ENCODE data around the gene PAOX.
A peak's percentile ranks its signal among the peaks of the same experiment; 100 is the strongest.

PAOX gene

DNA sequence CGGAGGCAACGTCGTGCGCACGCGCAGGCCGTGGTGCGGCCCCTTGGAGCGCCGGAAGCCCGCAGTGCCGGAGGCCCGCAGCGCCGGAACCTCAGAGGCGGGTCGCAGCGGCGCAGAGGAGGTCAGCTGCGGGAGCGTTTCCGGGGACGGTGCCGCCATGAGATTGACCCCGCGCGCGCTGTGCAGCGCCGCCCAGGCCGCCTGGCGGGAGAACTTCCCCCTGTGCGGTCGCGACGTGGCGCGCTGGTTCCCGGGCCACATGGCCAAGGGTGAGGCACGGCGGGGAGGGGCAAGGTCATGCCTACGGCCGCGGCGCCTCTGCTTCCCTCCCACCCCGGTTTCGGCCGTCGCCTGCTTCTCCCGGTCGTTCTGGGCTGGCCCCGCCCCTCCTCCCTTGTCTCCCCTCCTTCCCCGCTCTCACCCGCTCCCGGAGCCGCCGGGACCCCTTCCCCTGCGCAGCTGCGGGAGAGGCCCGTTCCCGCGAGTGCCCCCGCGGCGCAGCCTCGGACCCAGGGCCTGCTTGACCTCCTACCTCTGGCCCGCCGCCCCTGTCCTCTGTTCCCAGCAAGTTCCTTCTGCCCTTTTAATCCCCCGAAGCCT lies 15.1 kb downstream of the PAOX start, which contains the start of gene MTG1:
Gene MTG1, plus strand, starts transcription at position 94 of the 600 bp plus-strand sequence. Its CDS starts 64 bp downstream, at position 158.
- TF ChIP-seq, protein P1, sequence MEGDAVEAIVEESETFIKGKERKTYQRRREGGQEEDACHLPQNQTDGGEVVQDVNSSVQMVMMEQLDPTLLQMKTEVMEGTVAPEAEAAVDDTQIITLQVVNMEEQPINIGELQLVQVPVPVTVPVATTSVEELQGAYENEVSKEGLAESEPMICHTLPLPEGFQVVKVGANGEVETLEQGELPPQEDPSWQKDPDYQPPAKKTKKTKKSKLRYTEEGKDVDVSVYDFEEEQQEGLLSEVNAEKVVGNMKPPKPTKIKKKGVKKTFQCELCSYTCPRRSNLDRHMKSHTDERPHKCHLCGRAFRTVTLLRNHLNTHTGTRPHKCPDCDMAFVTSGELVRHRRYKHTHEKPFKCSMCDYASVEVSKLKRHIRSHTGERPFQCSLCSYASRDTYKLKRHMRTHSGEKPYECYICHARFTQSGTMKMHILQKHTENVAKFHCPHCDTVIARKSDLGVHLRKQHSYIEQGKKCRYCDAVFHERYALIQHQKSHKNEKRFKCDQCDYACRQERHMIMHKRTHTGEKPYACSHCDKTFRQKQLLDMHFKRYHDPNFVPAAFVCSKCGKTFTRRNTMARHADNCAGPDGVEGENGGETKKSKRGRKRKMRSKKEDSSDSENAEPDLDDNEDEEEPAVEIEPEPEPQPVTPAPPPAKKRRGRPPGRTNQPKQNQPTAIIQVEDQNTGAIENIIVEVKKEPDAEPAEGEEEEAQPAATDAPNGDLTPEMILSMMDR (IDR thresholded peaks at IDR 0.05; ENCODE audit: low read depth, low read length) = no peak
- peak within 1 kb of the TSS; percentile 73 to 75 for H3K4me3 ChIP-seq (replicated peaks in 1 of 2; ENCODE audit: low read depth in 2 of 2, low read length in 2 of 2)
- peak; percentile 90 to 94 for DNase-seq (ENCODE audit: low read depth in 2 of 2)

DNA sequence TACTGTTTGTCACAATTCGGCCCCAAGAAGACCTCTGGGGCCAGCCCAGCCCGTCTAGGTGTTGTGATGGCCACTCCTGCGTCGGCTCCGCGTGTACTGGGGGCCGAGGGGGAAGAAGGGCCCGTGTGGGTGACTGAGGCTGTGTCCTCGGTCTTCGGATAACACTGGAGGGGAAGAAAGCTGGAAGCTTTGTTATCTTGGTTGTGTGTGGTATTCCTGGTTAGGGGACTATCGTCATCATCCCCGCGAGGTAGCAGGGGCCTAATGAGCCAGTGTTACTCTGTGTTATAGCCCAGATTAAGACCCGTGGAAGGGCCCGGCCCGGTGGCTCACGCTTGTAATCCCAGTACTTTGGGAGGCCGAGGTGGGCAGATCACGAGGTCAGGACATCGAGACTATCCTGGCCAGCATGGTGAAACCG lies 15.7 kb downstream of the PAOX start:
- H3K4me3 ChIP-seq (replicated peaks in 1 of 2; ENCODE audit: low read depth in 2 of 2, low read length in 2 of 2) = peak overlapping the region; percentile 73 to 75
- DNase-seq (ENCODE audit: low read depth in 2 of 2) = peak in 1 of 2 donors; percentile 8
- TF ChIP-seq, protein P1 (IDR thresholded peaks at IDR 0.05; ENCODE audit: low read depth, low read length) = no peak

DNA sequence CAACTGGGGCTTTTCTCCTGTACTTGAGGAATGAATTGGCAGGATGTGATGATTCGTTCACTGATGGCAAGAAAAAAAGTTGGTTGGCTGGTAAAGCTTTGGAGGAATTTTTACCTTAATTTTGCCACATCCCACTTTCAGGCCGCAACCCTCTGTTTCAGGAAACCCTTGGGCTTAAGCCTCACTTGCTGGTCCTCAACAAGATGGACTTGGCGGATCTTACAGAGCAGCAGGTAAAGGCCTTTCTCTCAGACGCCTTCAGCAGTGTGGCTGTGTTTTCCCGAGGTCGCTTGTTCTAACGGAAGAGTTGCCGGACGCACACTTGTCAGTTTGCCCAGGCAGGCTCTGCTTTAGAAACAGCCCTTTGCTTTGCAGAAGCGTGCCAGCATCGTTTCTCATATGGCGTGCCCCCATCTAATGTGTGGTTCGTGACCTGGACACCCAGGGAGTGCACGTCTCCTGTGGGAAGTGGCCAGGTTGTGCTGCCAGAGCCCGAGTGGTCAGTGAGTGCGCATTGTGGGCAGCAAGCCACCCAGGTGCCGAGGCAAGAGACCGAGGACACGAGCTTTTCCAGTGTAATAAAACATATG lies 17.1 kb downstream of the PAOX start:
- DNase-seq (ENCODE audit: low read depth in 2 of 2) = no peak
- no peak overlapping the region for H3K4me3 ChIP-seq (replicated peaks in 1 of 2; ENCODE audit: low read depth in 2 of 2, low read length in 2 of 2)
- TF ChIP-seq, protein P1 (IDR thresholded peaks at IDR 0.05; ENCODE audit: low read depth, low read length) = no peak

DNA sequence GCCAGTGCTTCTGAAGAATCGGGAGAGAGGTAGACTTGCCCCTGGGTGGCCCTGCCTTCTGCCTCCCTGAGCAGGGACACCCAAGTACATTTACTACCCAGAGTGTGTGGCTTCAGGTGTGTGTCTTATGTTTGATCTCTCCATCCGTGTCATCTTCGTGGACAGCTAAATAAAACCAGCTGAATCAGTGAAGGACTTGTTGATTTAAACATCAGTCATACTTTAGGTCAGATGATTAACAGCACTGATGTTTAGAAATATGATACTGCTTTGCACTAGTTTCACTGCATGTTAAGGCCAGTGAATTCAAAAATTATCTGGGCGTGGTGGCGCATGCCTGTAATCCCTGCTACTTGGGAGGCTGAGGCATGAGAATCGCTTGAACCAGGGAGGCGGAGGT lies 18.9 kb downstream of the PAOX start:
- H3K4me3 ChIP-seq (replicated peaks in 1 of 2; ENCODE audit: low read depth in 2 of 2, low read length in 2 of 2) = no peak overlapping the region
- TF ChIP-seq, protein P1 (IDR thresholded peaks at IDR 0.05; ENCODE audit: low read depth, low read length) = no peak
- DNase-seq (ENCODE audit: low read depth in 2 of 2) = no peak

DNA sequence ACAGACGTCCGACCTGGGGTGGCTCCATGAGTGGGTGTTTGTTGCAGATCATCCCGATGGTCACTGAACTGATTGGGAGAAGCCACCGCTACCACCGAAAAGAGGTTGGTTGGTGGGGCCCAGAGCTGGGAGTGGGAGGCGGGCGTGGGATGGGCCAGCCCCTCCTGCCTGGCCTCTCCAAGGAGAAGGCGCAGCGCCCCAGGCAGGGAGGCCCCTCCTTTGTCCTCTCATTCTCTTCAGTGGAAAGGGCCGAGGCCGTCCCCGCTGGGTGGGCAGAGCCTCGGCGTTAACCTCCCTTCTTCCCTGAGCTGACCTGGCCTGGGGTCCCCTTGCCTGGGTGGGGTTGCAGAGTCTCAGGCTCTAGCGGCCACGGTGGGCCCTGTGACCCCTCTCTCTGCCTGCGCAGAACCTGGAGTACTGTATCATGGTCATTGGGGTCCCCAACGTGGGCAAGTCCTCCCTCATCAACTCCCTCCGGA lies 20.1 kb downstream of the PAOX start:
- H3K4me3 ChIP-seq (replicated peaks in 1 of 2; ENCODE audit: low read depth in 2 of 2, low read length in 2 of 2) = no peak overlapping the region
- TF ChIP-seq, protein P1 (IDR thresholded peaks at IDR 0.05; ENCODE audit: low read depth, low read length) = no peak
- no peak for DNase-seq (ENCODE audit: low read depth in 2 of 2)

DNA sequence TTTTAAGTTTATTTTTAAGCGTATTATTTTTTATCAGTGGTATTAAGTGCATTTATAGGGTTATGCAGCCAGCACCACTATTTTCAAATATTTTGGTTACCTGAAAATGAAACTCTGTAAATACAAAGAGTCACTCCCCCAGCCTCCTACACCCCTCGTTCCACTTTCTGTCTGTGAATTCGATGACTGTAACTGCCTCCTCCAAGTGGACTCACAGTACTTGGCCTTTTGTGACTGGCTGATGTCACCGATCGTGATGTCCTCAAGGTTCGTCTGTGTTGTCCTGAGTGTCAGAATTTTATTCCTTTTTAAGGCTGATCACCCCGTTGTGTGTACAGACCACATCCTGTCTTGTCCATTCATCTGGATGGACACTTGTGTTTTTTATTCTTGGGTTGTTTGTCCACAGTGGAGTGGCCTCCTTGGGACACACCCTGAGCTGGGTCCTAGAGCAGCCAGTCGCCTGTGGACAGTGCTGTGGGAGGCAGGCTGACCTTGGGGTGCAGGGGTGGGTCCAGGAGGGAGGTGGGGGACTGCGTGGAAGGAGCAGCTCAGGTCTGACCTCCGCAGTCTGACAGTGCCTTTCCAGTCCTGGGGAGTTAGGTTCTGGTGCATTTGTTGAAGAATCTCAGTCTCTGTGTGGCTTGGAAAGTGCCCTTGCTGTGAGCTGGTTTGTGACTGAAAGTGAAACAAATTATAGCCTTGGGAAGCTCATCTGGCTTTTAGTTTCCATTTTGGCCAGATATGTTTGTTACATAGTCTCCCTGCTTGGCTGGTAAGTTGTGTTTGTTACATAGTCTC lies 21.8 kb downstream of the PAOX start:
- TF ChIP-seq, protein P1 (IDR thresholded peaks at IDR 0.05; ENCODE audit: low read depth, low read length) = no peak
- H3K4me3 ChIP-seq (replicated peaks in 1 of 2; ENCODE audit: low read depth in 2 of 2, low read length in 2 of 2) = no peak overlapping the region
- no peak for DNase-seq (ENCODE audit: low read depth in 2 of 2)

Data from cardiac fibroblast (primary cell).